NCI-H1694 treated with DMSO at 0.1 percent for 48 hours (cell line): ENCODE measurements around the gene SLC17A9.

Source experiments
- DNase-seq: peaks from one replicate; lab custom pipeline; 2025; lab: John Stamatoyannopoulos, UW

Gene SLC17A9

DNA sequence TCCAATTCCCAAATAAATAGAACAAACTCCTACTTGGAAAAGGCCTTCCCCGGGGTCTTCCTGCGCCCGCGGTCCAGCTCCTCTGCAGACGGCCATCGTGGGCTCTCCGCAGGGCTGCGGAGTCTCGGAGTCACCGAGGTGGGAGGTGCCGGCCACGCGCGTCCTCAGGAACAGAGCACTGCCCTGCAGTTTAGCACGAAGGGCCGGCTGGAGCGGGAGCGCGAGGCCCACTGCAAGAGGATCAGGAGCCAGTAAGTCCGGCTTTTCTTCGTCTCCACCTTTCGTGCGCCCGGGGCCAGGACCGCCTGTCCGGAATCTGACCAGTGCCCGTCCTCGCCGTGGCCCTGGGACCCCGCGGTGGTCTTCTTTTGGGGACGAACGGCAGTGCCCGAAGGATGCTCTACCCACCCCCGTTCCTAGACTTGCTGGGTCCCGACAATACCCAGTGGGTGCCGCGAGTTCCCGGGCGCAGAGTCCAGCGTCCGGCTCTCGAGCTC, 52.9 kb downstream of the SLC17A9 start:
- DNase-seq, result no peak

- no peak for DNase-seq
Measured at GRCh38 chr20:63005862-63006539, 53.5 kb downstream of the SLC17A9 start.

GRCh38 chr20:63006540-63007359, 54.2 kb downstream of the SLC17A9 start, which contains the start of gene BHLHE23:
BHLHE23 (minus strand) TSS chr20:63006964; CDS start chr20:63006774, 190 bp downstream.
- DNase-seq, result peak; percentile 20

DNA sequence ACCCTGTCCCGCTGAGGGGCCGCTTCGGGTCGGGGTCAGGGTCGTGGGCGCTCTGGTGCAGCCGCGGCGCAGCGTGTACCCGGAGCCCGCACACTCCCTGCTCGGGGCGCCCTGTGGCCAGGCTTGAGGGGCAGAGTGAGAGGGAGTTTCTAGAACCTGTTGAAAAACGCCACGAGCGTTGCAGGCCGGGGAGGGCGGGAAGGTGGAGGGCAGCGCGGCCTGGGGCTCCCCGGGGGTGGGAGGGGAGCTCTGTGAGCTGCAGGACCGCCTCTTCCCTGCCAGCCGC, 54.8 kb downstream of the SLC17A9 start:
- no peak for DNase-seq

DNA sequence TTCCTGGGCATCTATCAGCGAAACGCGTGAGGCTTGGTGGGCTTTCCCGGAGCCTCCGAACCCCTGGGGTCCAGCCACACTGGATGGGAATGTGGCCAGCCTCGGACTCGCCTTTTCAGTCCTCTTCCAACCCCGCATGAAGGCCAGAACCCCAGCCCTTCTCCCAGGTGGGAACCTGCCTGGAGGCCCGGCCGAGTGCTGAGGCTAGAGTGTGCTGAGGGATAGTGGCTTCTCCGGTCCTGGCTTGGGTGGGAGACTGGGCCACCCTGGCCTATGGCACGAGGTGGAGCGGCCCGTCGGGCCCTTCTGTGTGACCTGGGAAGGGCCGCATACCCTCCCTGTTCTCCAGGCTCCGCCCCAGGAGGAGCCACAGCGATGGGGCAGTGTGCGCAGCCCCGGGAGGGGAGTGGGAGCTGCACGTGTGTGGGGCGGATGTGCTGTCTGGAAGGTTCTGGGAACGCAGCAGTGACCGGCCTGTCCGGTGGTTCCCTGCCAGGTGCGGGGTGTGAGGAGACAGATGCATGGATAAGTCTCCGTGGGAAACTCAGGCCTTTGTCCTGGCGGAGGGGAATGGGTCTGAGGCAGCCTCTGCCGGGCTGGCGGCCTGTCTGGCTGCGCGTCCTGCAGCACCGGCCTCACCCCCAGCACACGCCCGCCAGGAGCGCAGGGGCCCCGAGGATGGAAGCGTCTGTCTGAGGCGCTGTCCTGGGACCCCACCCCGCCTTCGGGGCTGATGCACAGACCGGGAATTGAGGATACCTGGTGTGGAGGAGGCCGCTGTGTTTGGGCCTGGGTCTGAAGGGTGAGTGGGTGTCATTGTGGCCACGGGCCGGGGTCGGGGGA, 55.4 kb downstream of the SLC17A9 start:
- no peak for DNase-seq

DNA sequence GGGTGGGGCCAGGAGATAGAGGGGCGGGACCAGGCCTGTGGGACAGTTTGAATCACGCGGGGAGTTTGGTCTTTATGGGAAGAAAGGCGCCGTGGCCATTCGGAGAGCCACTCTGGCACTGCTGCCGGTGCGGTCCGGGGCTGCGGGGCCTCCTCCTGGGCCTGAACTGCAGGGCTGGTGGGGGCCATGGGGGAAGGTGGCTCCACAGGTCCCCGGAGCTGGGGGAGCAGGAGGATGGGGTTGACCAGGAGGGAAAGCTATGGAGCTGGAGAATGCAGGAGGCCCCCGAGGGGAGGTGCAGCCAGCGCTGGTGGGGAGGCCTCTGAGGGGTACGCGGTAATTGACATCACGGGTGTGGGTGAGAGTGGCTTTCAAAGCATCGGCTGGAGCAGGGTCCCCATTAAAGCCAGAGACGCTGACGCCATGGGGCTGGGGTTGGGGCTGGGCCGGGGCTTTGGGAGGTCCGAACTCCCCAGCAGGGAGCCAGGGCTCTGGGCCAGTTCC, 56.1 kb downstream of the SLC17A9 start:
- DNase-seq, result no peak

GRCh38 chr20:63009045-63009961, 56.8 kb downstream of the SLC17A9 start:
- DNase-seq, result peak; percentile 44

GRCh38 chr20:63009988-63010769, 57.7 kb downstream of the SLC17A9 start:
- no peak for DNase-seq

DNA sequence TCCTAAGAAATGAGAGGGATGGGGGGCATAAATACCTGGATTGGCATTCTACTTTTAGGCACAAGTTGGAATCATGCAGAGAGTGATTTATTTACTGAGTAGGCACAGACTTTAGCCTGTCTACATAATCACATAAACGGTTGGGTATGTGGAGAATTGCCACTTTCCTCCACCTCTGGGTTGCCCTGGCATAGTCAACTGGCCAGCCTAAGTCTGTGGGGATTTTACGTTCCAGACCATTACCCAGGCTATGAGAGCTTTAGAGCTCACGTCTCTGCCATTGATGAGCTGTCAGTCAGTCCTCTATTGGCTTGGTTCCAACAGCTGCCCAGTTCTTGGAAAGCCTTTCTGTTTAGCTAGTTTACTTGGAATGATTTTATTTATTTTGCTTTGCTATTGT, 59.3 kb downstream of the SLC17A9 start:
- DNase-seq, result no peak

GRCh38 chr20:63013207-63013606, 60.7 kb downstream of the SLC17A9 start:
- DNase-seq, result no peak

DNA sequence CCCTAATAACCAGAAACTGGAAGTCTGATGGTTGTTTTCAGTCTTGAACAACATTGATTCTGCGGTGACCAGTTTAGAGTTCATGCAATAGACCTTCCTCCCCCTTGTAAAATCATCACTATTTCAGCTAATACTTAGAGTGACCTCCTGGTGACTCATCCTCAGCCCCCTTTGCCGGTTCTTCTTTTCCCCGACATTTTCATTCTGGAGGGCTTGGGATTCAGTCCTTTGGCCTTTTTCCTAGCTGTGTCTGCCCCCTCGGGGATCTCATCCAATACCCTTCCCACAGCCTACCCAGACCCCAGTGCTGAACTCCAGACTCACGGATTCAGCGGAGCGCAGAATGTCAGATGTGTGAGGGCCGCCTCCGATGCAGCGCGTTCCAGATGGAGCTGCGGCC, 61.8 kb downstream of the SLC17A9 start:
- DNase-seq, result no peak

DNA sequence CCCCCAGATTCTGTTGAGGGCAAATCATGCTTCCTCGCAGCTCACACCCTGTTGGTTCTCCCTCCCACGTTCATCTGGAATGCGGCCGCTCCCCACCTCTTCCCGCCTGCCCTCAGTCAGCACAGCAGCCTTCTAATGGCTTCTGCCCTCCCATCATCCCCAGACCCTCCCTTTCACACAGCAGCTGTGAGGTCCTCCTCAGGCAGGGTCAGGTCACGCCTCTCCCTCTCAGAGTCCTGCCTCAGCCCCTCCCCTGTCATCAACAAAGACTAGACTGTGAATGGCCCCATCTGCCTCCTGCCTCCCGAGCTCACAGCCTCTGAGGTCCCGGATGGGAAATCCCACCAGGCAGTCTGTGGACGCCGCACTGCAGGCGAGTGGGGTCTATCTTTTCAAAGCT, 62.2 kb downstream of the SLC17A9 start:
- DNase-seq, result no peak

- no peak for DNase-seq
Measured at GRCh38 chr20:63015147-63015661, 62.7 kb downstream of the SLC17A9 start.

DNA sequence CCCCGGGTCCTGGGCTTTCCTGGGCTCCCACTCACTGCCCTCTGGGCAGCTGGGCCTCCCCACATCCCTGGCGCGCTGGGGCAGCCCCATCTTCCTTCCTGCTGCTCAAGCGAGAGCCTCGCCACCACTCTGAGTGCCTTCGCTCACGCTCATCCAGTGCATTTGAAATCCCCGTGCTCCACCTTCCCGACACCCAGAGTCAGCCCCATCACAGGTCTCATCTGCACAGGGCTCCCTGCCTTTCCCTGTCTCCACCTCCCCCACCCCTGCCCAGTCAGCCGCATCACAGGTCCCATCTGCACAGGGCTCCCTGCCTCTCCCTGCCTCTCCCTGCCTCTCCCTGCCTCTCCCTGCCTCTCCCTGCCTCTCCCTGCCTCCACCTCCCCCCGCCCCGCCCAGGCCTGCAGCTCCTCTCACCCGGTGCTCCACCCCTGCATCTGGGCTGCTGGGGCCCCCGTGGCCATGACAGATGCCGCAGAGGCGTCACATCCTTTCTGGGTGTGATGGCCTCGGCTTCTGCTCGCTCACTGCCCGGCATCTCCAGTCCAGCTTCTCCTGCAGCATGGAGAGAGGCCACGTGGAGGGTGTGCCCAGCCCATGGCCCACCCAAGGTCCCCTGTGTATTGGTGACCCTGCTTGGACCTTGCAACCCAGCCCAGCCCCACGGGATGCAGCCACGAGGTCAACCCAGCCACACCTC, 63.3 kb downstream of the SLC17A9 start:
- DNase-seq, result no peak

DNA sequence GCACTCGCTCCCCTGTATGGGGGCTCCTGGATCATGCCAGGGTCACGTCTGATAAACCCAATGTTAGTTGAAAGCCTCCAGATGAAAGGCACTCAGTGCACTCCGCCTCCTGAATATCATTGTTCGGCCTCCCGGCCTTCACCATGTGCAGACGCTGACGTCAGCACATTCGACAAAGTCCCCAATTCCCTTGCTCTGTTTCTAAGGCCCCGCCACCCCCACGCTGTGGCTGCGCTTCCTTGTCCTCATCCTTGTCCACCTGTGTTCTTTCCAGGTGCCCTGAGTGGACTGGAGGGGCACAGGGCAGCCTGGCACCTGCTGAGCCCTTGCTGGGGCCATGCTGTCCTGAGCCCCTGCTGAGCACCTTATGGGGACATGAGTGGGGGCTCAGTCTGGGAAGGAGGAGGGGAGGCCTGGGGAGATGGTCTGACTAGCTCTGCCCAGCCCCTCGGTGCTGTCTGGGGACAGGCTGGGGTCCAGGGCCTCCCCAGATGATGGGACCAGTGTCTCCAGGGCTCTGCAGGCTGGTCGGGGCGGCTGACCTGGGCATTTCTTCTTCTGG, 64.1 kb downstream of the SLC17A9 start:
- DNase-seq, result no peak

DNA sequence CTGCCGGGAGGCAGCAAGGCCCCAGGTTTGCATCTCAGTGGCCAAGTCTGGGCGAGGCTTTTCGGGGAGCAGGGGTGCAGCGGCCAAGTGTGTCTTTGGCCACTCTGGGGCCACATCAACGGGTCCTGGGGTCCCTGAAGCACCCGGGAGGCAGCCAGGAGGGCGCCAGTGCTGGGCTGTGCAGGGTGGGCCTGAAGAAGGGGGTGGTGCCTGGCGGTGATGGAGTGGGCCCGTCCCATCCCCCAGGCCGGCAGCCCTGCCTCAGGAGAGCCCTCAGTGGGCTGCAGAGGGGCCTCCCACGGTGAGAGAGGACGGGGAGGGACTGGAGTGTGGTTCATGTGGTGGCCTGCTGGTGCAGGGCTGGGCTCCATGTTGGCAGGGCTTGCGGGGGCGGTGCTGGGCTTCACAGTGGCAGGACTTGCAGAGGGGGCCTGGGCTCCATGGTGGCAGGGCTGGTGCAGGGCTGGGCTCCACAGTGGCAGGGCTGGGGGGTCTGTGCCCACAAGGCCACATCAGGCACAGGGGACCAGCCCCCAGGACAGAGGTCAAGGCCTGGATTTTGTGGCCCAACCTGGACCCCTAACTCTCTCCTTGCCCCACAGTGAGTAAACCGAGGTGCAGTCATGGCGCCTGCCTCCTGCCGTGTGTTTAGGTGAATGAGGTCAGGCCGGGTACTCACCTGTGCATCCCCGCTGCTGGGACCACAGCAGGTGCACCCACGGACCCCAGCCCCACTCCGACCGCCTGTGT, 64.7 kb downstream of the SLC17A9 start:
- no peak for DNase-seq

DNA sequence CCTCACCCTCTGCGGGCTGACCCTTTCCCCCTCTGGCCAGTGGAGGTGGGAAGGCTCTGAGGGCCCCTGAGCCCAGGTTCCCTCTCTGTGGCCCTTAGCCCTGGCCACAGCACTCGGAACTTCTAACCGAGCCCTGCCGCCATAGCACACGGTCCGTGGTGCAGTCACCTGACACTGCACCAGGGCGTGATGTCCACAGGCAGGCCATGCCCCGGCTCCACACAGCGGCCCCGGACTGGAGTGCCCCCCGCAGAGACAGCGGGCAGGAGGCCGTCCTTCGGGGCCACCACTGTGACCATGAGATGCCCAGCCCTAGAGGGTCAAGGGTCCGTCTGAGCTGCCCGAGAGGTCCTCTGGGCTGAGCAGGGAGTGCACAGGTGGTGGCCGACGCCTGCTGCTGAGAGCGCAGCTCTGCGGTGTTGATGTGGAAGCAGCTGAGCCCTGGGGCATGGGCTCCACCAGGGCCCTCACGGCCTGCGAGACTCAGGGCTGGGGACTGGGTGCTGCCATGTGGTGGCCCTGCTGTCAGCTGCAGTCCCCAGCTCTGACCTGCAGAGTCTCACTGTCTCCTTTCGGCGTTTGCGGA, 65.4 kb downstream of the SLC17A9 start:
- DNase-seq, result no peak
